GM18502 (cell line): ENCODE results near the gene GRN.

Source experiments
- ATAC-seq: cut with Tn5 transposase; IDR thresholded peaks from one replicate; pipeline ENCODE4 v1.9.1; 2021; ENCODE audit warnings: mild to moderate bottlenecking; ENCODE audit not compliant: unreplicated experiment, poor library complexity

GRN gene

DNA sequence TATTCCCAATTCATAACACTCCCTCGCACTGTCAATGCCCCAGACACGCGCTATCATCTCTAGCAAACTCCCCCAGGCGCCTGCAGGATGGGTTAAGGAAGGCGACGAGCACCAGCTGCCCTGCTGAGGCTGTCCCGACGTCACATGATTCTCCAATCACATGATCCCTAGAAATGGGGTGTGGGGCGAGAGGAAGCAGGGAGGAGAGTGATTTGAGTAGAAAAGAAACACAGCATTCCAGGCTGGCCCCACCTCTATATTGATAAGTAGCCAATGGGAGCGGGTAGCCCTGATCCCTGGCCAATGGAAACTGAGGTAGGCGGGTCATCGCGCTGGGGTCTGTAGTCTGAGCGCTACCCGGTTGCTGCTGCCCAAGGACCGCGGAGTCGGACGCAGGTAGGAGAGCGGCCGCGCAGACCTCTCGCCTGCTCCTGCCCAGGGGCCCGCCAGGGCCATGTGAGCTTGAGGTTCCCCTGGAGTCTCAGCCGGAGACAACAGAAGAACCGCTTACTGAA, at the start of gene GRN:
GRN (plus strand) TSS at position 364 of the 515 bp plus-strand sequence. CDS start 3,863 bp downstream, outside the sequence.
- peak; percentile 62 for ATAC-seq

DNA sequence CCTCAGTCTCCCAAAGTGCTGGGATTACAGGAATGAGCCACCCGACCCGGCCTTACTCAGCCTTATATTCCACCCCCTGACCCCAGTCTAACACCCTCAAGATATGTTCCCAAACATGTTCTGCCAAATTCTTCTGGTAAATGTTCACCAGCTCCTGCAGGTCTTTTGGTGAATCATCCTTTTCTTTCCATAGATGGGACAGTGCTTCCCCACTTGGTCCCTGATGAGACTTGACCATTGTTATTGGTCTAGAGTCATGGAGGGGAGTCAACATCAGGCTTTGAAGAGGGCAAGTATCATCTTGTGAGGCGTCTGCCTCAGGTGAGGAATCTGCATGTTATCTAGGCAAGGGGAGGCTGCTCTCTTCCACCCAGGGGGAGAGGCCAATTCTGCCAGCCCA, 47.1 kb upstream of the GRN start:
- no peak for ATAC-seq

DNA sequence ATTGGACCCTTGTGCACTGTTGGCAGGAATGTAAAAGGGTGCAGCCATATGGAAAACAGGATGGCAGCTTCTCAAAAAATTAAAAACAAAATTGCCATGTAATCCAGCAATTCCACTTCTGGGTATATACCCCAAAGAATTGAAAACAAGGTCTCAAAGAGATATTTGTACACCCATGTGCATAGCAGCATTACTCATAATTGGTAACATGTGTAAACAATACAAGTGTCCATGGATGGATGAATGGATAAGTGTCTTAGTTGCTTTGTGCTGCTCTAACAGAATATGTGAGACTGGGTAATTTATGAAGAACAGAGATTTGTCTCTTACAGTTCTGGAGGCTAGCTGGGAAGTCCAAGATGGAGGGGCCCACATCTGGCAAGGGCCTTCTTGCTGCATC, 40.5 kb upstream of the GRN start:
- no peak for ATAC-seq

DNA sequence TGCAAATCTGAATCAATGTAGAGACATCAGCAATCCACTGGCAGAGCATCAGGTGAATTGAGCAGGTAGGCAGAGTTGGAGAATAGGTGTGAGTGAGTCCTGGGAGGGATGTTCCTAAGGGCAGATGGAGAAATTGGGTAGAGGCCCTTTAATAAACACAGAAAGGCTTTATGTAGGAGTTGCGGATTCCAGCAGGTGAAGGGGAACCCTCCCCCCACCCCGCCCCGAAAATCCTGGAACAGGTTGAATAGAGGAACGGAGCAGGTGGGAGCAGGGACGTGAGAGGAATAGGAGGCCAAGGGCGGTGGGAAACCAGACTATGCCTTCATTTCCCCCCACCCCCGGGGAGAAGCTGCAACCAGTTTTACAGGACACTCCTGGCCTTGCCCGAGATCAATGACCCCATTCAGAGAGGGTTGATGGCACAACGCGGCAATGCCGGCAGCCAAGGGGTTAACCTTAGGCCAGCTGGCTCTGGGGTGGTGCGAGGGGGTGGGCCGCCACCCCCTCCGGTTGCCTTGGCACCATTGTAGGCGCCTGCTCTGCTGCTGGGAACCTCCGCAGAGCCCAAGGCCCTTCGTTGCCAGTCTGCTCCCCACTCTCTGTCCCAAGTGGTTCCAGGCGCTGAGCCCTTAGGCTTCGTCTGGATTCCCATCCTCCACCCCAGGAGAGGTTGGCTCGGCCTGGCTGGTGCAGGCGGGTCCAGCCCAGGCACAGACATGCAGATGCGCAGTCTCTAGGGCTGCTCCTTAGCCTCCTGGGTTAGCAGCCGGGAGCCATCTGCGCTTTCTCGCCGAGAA, 37.5 kb upstream of the GRN start:
- no peak for ATAC-seq

DNA sequence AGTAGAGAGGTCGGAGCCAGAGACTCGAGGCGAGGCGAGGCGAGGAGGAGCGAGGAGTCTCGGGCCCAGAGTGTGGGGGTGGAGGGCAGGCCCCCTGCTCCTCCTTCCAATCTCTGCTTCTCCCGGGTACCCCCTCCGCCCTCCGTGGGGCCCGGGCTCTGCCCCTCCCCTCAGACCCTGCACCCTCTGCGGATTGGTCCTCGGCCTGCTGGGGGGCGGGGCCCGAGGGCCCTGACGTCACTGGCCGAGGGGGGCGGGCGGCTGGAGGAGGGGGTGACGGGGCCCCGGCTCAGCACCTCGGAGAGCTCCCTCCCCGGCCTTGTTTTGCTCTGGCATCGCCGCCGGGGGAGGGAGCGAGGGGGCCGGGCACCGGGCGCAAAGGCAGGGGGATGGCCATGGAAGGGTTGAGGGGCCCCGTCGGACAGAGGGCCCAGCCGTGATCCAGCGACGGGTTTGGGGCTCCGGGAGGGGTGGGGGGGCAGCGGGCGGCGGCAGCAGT, 36.7 kb upstream of the GRN start, which contains the start of gene RUNDC3A:
RUNDC3A (plus strand) TSS at position 282 of the 499 bp plus-strand sequence. CDS start 232 bp downstream, outside the sequence.
- ATAC-seq: no peak

DNA sequence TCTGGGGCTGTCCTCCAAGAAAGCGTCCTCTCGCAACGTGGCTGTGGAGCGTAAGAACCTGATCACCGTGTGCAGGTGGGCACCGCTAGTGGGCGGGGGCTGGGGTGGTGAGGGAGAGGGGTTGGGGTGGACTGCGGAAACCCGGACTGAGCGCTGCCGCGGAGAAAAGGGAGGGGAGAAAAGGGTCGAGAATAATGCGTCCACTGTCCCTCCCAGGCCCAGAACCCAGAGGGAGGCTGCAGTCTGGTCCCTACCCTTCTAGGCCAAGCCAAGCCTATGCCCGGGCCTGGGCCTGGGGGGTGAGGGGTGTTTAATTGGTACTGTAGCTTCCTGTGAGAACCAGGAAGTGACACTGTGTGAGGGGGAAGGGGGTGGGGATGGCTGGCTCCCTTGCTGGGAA, 36.2 kb upstream of the GRN start:
- no peak for ATAC-seq

DNA sequence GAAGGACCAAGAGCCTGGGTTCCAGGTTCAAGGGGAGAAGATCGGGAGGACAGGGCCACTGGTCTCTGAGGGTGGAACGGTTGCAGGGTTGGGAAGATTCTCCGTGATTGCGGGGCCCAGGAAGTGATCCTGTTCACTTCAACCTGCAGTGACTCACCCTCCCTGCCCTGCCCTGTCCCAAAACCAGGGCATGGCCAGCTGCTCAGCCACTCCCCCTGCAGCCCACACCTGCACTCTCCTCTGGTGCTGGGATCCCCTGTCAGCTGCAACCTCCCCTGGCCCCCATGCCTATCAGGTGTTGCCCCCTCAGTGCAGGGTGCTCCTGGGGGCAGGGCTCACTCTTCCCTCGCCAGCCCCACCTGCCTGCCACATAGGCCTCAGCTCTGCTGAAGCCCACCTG, 35.6 kb upstream of the GRN start:
- ATAC-seq: no peak

DNA sequence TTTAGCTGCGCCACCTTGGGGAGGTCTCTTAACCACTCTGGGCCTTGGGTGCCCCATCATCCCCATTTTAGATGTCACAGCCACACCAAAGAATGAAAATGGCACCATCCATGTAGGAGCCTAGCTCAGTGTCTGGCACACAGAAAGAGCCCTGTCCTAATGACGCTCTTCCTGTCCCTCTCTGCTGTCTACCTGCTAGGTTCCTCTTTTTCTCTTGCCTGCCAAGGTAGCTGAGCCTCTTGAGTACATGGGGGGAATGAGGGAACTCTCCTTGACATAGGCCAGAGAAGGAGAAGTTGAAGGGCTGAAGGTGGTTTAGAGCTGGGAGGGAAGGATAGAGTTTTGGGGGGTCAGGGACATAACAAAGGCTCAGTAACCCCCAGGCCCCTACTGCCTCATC, 34.9 kb upstream of the GRN start:
- no peak for ATAC-seq

DNA sequence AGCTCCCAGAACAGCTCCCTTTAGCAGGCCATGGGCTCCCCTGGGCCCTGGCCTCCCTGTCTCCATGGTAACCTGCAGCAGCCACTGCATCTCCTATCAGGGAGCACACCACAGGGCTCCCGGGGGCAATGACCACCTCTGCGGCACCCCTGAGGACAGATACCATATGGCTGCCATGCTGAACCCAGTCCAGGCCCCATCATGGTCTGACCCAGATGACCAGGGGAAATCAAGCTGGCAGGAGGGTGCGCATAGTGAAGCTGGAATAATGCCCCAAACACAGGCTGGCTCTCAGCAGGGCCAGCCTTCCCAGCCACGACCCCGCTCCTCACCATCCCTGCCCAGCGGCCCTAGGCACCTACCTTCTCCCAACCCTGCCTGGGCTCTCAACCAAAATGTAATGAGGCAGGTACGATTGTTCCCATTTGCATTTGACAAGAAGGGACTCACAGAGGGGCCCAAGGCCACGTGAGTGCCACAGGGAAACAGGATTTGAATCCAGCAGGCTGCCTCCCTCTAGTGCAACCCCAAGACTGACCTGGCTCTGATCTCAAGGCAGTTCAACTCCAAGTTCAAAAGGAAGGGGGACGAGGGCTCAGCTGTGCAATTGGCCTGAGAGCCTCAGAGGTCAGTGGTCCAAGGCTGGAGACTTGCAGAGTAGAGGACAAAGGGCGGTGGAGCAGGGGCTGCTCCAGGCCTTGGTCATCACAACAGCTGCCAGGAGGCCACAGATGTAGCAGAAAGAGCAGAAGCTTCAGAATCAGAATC, 34.3 kb upstream of the GRN start:
- ATAC-seq: no peak

DNA sequence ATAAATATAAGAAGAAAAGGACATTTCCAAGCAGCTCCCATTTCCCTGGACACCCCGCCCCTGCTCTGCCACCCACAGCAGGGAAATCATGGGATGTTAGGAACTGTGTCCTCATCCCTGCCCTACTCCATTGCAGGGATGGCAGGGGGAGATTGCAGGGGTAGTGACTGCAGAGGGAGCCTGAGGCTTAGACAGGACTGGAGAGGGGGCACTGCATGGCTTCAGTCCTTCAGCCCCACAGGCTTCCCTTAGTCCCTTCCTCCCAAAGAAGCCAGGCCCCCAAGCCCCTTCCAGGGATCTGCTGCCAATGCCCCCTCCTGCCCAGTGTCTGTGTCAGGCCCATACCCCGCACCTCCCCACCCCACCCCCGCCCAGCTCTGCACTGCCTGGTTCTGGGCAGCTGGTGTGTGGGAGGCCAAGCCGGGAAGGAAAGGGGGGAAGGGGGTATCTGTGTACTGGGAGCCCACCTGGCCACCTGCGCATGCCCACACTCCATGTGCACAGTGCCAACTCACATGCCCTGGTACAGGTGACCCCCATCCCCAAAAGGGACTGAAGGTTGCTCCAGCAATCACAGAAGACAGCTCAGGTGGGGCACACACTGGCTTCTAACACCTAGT, 33.4 kb upstream of the GRN start:
- ATAC-seq: no peak

DNA sequence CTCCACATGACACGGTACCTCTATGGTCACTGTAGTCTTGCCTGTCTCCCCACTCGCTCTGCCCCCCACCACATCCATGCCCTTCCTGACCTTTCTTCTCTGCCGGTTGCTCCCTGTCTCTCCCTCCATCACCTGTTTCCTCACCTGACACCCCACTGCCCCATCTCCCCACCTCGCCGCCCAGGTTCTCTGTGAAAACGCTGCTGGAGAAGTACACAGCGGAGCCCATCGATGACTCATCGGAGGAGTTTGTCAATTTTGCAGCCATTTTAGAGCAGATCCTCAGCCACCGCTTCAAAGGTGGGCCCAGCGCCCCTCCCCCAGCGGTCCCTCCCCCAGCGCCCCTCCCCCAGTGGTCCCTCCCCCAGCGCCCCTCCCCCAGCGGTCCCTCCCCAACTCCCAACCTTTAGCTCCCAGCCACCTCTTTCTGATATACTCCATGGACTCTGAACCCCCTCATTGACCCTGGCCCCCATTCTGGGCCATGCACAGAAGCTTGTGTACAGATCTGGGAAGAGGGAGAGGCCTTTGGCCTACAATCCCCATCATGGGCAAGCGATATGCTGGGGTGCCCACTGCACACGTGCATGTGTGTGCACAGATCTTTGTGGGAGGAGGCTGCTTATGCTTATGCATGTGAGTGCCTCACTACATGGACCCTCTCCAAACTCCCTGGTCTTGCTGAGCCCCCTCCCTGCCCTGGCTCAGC, 32.6 kb upstream of the GRN start:
- no peak for ATAC-seq

DNA sequence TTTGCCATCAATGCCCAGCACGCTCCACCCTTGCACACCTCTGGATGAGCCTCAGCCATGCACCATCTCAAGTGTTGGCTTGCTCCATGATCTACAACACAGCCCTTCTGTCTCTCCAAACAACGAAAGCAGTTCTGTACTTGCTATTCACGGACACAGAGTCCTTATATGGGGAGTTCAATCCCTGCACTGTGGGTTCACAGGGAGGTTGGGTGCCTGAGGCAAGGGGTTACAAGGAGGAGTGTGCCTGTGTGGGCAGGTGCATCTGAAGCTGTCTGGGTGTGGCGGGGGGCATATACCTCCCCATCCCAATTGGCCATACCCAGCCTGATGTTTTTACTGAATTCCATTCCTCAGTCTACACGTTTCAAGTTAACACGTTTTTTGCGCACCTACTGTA, 31.1 kb upstream of the GRN start:
- no peak for ATAC-seq

DNA sequence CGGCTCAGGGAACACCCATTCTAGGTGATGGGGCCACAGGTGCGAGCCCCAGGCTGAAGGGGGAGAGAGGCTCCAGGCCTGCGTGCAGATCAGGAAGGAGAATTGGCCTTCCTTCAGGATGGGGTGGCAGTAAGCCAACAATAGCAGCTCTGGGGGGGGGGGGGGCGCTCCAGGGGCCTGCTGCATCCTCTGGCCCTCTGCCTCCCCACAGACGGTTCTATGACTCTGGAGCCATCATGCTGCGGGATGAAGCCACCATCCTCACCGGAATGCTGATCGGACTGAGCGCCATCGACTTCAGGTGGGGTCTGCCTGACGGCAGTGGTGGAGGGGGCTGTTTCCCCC, 30.6 kb upstream of the GRN start:
- ATAC-seq: no peak

DNA sequence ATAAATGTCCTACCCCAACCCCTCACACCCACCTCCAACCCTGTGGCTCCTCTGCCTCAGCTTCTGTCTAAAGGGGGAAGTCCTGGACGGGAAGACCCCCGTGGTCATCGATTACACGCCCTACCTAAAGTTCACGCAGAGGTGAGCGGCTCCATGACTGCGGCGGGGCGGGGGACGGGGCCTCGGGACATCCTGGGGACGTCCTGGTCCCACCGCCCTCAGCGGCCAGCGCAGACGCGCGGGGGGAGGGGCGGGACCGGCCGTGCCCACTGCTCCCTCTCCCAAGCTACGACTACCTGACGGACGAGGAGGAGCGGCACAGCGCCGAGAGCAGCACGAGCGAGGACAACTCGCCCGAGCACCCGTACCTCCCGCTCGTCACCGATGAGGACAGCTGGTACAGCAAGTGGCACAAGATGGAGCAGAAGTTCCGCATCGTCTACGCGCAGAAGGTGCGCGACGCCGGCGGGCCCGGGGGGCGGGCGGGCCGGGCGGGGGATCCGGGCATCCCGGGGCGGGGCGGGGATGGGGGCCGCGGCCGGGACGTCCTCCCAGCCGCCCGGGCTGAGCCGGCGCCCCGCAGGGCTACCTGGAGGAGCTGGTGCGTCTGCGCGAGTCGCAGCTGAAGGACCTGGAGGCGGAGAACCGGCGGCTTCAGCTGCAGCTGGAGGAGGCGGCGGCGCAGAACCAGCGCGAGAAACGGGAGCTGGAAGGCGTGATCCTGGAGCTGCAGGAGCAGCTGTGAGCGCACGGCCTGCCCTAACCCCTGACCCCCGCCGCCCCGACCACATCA, 30.0 kb upstream of the GRN start:
- no peak for ATAC-seq

DNA sequence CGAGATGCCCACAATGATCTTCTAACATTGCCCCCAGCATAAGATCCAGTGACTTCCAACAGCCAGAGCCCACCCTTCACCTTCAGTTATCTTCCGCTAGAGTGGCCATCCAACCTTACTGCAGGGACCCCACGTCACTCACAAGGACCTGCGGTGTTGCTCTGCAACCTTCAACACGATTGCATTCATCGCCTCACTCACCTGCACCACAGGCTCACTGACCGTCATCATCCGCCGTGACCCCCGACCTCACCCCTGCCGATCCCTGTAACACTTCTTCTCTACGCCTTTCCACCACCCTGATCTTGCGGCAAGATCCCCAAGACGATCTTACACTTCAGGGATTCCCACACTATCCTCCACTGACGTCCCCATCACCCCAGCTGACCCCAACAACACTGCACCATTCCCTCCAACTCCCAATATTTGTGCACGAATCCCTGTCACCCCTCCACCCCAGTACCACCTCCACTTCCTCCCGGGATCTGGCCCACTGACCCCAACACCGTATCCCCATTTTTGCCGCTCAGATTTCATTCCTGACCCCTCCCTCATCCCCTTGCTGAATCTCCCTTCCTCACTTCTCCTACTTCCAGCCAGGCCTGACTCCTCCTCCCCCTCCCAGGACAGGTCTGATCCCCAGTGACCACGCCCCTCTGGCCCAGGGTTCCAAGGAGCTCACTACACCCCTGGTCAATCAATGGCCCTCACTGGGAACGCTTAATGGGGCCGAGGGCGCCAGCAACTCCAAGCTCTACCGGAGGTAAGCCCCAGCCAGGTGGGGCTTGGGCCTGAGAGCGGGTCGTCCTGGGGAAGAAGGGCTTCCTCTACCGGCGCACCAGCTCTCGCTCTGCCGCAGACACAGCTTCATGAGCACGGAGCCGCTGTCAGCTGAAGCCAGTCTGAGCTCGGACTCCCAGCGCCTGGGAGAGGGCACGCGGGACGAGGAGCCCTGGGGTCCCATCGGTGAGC, 29.1 kb upstream of the GRN start:
- no peak for ATAC-seq

DNA sequence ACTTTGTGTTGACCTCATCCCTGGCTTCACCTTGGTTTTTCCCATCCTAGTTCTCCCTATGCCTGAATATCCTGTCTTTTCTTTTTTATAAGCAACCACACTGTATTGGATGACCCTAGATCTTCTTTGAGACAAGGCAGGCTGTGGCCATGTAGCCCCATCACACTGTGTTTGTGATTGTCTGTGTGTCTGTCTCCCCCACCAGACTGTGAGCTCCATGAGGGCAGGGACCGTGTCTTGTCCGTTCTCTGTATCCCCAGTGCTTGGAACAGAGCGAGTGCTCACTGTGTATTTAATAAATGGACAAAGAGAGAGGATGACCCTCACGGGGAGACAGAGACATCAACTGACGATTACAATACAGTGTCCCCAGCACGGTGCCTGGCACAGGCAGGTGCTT, 27.6 kb upstream of the GRN start:
- no peak for ATAC-seq

DNA sequence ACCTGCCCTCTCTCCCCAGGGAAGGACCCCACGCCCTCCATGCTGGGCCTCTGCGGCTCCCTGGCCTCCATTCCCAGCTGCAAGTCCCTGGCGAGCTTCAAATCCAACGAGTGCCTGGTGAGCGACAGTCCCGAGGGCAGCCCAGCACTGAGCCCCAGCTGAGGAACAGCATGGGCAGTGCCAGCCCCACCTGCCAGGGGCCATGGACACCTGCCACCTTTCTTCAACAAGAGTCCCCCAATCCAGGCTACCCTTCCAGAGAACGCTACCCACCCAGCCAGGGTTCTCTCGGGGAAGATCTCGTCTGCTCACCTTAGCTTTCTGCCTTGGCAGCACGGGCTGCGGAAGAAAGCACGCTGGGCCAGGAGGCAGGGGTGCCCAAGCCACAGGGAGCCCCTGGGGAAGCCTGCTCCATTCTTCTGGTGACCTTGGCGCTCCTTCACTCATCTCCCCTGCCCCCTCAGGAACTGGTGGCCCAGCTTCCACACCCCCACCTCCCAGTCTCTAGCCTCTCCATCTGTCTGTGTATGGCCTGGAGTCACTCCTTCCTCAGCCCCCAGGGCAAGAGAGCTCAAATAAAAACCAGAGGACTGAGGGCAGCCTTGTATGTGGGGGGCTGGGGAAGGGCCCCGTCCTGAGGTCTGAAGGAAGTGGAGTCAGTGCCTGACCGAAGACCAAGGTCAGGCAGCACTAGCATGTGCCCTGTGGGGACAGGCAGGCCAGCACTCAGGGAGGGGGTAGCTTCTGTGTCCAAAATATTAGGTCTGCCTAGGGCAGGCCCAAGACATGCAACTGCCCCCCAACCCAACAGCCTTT, 26.8 kb upstream of the GRN start:
- ATAC-seq: no peak

DNA sequence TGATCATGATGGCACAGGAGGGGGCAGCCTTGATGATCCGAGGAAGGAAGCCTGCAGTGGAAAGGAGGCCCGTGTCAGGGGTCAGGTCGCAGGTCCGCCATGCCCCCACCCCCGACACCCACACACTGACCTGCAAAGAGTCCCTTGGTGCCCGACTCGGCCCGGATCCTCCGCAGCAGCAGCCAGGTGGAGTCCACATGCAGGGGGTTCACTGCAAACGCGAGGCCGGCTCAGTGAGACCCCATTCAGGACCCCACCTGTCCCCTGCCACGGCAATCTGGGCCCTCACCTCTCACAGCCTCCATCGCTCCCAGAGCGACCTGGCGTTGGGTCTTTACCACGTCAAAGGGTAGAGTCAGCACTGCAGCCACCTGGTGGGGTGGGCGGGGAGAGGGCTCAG, 25.0 kb upstream of the GRN start:
- no peak for ATAC-seq
